ENCODE measurements around the gene QPRT. TPM values are rescaled to one million over a fixed set of nuclear protein-coding genes. Genes with fewer than 3 reads are reported as not detected.
A peak's percentile ranks its signal among the peaks of the same experiment; 100 is the strongest.
"Not testable (repeated sequence)": the region's sequence is repeated elsewhere in the genome, so short reads cannot be mapped to it uniquely, and the experiment has no call there.

The QPRT gene
- total RNA-seq, 1 experiment from 2014 or later = 1.7 TPM

GRCh38 chr16:29662729-29663015 lies 16.3 kb upstream of the QPRT start:
- DNase-seq (ENCODE audit: low read depth) = no peak

DNA sequence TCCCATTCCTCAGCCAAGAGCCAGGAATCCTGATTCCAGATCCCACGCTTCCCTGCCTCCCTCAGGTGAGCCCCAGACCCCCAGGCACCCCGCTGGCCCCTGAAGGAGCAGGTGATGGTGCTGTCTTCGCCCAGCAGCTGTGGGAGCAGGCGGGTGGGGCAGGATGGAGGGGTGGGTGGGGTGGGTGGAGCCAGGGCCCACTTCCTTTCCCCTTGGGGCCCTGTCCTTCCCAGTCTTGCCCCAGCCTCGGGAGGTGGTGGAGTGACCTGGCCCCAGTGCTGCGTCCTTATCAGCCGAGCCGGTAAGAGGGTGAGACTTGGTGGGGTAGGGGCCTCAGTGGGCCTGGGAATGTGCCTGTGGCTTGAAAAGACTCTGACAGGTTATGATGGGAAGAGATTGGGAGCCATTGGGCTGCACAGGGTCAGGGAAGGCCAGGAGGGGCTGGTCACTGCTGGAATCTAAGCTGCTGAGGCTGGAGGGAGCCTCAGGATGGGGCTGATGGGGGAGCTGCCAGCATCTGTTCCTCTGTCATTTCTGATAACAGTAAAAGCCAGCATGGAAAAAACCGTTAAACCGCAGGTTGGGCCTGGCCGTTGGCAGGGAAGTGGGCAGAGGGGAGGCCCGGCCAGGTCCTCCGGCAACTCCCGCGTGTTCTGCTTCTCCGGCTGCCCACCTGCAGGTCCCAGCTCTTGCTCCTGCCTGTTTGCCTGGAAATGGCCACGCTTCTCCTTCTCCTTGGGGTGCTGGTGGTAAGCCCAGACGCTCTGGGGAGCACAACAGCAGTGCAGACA lies 15.8 kb upstream of the QPRT start, which contains the start of gene SPN:
Gene SPN, plus strand, starts transcription at position 232 of the 791 bp plus-strand sequence. Its CDS starts 482 bp downstream, at position 714.
- no peak for DNase-seq (ENCODE audit: low read depth)

- DNase-seq (ENCODE audit: low read depth) = no peak
These were observed 15.2 kb upstream of the QPRT start for GRCh38 chr16:29663807-29664090.

DNA sequence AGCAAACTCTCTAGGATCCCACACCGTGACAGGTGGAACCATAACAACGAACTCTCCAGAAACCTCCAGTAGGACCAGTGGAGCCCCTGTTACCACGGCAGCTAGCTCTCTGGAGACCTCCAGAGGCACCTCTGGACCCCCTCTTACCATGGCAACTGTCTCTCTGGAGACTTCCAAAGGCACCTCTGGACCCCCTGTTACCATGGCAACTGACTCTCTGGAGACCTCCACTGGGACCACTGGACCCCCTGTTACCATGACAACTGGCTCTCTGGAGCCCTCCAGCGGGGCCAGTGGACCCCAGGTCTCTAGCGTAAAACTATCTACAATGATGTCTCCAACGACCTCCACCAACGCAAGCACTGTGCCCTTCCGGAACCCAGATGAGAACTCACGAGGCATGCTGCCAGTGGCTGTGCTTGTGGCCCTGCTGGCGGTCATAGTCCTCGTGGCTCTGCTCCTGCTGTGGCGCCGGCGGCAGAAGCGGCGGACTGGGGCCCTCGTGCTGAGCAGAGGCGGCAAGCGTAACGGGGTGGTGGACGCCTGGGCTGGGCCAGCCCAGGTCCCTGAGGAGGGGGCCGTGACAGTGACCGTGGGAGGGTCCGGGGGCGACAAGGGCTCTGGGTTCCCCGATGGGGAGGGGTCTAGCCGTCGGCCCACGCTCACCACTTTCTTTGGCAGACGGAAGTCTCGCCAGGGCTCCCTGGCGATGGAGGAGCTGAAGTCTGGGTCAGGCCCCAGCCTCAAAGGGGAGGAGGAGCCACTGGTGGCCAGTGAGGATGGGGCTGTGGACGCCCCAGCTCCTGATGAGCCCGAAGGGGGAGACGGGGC lies 14.7 kb upstream of the QPRT start:
- no peak for DNase-seq (ENCODE audit: low read depth)

DNA sequence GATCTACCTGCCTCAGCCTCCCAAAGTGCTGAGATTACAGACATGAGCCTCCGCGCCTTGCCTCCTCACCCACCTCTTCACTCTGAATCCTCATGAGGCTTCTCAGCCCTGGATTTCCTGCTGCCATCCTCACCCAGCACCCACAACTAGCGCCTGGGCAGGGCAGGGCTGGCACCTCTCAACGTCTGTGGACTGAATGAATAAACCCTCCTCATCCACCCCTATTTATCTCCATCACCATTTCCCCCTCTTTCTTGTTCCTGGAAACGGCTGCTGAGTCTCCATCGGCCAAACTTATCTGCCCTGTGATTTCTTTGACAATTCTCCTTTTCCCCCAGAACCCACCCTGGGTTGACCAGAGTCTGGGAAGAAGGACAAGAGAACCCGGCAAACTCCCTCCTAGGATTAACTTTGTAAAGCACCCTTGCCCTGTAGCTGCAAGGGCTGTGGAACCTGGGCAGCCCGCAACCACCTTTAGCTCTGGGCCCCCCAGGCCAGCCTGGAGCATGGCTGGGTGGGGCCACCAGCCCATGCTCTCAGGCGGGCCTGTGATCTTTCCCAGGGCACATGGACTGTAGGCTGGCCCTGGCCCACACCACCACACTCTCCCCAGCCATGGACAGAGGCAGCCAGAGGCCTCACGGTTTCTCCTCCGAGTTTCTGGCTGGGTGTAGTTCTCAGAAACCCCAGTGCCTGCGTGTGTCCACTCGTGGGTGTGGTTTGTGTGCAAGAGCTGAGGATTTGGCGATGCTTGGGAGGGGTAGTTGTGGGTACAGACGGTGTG lies 13.5 kb upstream of the QPRT start:
- no peak for DNase-seq (ENCODE audit: low read depth)

DNA sequence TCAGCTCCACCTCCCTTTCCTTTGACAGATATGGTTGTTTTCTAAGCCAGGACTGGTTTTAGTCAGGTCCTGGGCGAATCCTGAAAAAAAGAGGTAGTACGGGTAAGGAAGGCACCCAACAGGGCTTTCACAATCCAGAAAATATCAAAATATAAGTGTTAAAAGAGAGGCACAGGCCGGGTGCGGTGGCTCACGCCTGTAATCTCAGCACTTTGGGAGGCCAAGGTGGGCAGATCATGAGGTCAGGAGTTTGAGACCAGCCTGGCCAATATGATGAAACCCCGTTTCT lies 11.7 kb upstream of the QPRT start:
- not testable (repeated sequence) for DNase-seq (ENCODE audit: low read depth)

DNA sequence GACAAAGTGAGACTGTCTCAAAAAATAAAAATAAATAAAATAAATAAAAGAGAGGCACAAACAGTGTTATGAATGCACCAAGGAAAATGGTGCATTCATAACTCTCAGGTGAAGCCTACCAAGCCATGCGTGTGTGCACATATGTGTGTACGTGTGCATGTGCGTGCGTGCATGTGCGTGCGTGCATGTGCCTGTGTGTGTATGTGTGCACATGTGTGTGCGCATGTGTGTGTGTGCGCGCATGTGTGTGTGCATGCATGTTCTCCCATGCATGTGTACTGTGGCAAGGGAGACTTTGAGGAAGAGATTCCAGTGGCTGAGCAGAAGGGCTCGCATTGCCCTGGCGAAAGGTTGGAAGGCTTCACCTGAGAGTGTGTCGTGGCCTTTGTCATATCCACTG lies 11.2 kb upstream of the QPRT start:
- no peak for DNase-seq (ENCODE audit: low read depth)

DNA sequence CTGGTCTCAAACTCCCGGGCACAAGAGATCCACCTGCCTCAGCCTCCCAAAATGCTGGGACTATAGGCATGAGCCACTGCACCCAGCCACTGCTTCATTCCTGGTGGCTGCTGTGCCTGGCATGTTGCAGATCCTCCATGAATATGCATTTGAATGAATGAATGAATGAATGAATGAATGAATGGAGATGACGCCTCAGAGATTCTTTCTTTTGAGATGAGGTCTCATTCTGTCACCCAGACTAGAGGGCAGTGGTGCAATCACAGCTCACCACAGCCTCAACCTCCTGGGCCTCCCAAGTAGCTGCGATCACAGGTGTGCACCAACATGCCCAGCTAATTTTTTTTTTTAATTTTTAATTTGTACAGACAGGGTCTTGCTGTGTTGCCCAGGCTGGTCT lies 10.7 kb upstream of the QPRT start:
- DNase-seq (ENCODE audit: low read depth) = no peak

DNA sequence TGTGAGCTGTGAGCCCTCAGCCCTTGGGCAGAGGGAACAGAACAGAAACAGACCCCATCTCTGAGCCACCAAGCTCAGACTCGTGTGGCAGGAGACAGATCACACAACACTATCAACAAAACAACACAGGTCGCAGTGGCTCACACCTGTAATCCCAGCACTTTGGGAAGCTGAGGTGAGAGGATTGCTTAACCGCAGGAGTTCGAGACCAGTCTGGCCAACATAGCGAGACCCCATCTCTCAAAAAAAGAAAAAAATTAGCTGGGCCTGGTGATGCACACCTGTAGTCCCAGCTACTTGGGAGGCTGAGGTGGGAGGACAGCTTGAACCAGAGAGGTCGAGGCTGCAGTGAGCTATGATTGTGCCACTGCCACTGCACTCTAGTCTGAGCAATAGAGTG lies 5.5 kb upstream of the QPRT start:
- DNase-seq (ENCODE audit: low read depth) = no peak

DNA sequence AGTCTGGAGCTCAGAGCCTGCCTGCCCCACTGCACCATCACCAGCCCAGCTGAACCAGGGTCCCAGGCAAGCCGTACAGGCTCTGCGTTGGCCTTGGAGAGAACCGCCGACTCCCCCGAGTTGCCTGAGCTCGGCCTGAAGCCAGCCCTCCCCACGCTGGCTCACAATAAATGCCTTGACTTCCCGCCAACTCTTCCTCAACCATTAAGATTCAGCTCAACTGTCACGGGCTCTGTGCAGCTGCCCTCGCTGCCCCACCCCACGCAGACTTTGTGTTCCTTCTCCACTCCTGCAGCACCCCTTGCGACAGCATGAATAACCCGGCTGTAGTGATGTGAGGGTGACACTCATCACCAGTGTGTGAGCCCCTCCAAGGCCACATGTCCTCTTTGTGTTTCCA lies 4.8 kb upstream of the QPRT start:
- DNase-seq (ENCODE audit: low read depth) = peak; percentile 52

DNA sequence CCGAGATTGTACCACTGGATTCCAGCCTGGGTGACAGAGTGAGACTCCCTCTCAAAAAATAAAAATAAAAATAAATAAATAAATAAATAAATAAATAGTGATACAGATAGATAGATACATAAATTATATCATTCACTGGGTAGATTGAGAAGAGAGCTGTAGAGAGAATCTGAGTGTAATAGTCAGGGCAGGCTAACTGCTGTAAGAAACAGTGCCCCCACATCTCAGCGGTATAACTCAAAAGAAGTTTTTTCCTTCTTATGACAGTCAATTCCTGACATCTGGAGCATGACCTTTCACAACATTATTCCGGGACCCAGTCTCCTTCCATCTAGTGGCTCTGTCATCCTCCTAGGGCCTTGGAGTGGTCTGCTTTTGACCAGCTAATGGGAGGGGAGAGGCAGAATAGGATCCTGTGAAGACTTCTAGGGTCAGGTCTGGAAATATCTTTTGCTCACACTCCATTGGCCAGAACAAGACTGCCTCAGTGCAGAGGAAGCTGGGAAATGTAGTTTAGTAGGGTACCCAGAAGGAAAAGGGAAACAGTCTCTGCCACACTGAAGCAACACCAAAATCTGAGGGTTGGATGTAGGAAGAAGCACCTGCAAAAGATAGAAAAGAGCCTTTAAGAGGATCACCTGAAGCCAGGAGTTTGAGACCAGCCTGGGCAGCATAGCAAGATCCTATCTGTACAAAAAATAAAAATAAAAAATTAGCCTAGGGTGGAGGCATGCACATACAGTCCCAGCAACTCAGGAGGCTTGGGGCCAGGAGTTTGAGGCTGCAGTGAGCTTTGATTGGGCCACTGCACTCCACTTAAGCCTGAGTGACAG lies 3.0 kb upstream of the QPRT start:
- no peak for DNase-seq (ENCODE audit: low read depth)

DNA sequence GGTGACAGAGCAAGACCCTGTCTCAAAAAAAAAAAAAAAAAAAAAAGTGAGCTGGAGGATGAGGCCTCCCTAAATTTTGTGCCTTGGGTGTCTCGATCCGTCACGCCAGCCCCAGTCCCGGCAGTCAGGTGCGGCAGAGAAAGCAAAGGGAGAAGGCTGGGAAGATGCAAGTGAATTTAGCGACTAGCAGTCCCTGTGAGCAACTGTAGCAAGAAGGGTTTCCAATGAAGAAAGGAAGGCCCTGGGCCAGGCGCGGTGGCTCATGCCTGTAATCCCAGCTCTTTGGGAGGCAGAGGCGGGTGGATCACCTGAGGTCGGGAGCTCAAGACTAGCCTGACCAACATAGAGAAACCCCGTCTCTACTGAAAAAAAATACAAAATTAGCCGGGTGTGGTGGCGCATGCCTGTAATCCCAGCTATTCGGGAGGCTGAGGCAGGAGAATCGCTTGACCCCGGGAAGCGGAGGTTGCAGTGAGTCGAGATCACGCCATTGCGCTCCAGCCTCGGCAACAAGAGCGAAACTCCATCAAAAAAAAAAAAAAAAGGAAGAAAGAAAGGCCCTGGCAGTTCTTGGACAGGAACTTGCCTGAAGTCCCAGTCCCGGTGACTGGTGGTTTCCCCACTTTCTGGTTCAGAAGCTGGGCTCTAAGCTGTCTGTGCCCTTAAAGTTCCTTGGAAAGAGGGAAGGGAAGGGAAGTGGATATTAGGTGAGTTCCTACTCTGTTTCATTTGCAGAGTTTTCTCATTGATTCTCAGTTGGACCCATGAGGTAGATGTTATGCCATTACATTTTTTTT lies 1.8 kb upstream of the QPRT start:
- no peak for DNase-seq (ENCODE audit: low read depth)

- no peak for DNase-seq (ENCODE audit: low read depth)
These were observed 1.2 kb downstream of the QPRT start for GRCh38 chr16:29680180-29680598.

- no peak for DNase-seq (ENCODE audit: low read depth)
These were observed 4.6 kb downstream of the QPRT start for GRCh38 chr16:29683543-29684090.

DNA sequence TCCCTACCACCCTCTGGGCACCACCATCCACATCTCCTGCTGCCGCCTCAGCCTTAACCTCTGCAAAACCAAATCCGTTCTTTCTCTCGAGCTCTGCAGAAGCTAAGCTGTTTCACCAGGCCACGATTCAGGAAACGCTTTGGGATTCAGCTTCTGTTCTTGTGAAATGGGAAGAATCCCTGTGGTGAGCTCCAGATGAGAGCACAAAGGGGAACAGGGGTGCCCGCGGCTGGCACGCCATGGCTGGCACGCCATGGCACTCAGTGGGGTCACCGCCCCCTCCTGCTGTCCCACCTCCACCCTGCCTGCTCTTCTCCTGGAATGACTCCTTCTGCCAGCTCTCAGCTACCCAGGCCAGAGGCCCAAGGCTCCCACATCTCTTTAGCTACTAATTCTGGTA lies 5.7 kb downstream of the QPRT start:
- no peak for DNase-seq (ENCODE audit: low read depth)

- DNase-seq (ENCODE audit: low read depth) = no peak
These were observed 7.9 kb downstream of the QPRT start for GRCh38 chr16:29686740-29687332.

GRCh38 chr16:29687755-29688154 lies 8.8 kb downstream of the QPRT start:
- no peak for DNase-seq (ENCODE audit: low read depth)

- DNase-seq (ENCODE audit: low read depth) = no peak
These were observed 9.2 kb downstream of the QPRT start for GRCh38 chr16:29688172-29688571.

- not testable (repeated sequence) for DNase-seq (ENCODE audit: low read depth)
These were observed 10.7 kb downstream of the QPRT start for GRCh38 chr16:29689490-29690351.

Measured in LHCN-M2 (cell line).